ENCODE data around the gene UBD.
A peak's percentile ranks its signal among the peaks of the same experiment; 100 is the strongest.

UBD gene

GRCh38 chr6:29576056-29576455 is 16.5 kb upstream of the UBD start:
- Histone ChIP-seq H3K4me3 (ENCODE audit: low read depth, low read length) (no peak overlapping the region), H3K4me1 (ENCODE audit: control insufficient read depth, insufficient read depth, low read length) (no peaks in the 10 kb centered on the region), H3K36me3 (ENCODE audit: control insufficient read depth in 2 of 2, insufficient read depth in 1 of 2, low read length in 2 of 2) (no peaks in the 10 kb centered on the region), H3K27ac (ENCODE audit: extremely low read depth, low read depth, low read length) (no peak overlapping the region), H3K9me3 (ENCODE audit: control insufficient read depth, insufficient read depth, low read depth, low read length) (no peaks in the 10 kb centered on the region)
- POLR2A ChIA-PET = no interaction called here
- CTCF ChIA-PET = interaction anchor here (1.3 kb wide), 1 partner anchor 13 kb away, joined by 5 read pairs; no protein-coding TSS in a partner anchor
- TF ChIP-seq ZNF10 (tag by site-specific recombination; IDR thresholded peaks at IDR 0.05) = no peak
- no peak for TF ChIP-seq REPIN1 (tag by site-specific recombination; IDR thresholded peaks at IDR 0.05; ENCODE audit: low read depth)
- TF ChIP-seq ZNF670 (tag by site-specific recombination; IDR thresholded peaks at IDR 0.05; ENCODE audit: low read depth) = no peak
- TF ChIP-seq ZNF37A (tag by site-specific recombination; IDR thresholded peaks at IDR 0.05) = no peak
- no peak for TF ChIP-seq ZNF626 (tag by site-specific recombination; IDR thresholded peaks at IDR 0.05)
- TF ChIP-seq KLF8 (tag by site-specific recombination; IDR thresholded peaks at IDR 0.05) = no peak
- TF ChIP-seq PRDM2 (tag by site-specific recombination; IDR thresholded peaks at IDR 0.05; ENCODE audit: borderline replicate concordance) = no peak
- no peak for TF ChIP-seq YY2 (tag by site-specific recombination; IDR thresholded peaks at IDR 0.05)
- TF ChIP-seq ZNF549 (tag by site-specific recombination; IDR thresholded peaks at IDR 0.05) = no peak
- TF ChIP-seq ZNF266 (tag by site-specific recombination; IDR thresholded peaks at IDR 0.05; ENCODE audit: low read depth) = no peak
- no peak for TF ChIP-seq ZBTB10 (tag by site-specific recombination; IDR thresholded peaks at IDR 0.05)
- TF ChIP-seq ZNF132 (tag by site-specific recombination; IDR thresholded peaks at IDR 0.05; ENCODE audit: borderline replicate concordance) = no peak
- TF ChIP-seq KLF16 (tag by site-specific recombination; IDR thresholded peaks at IDR 0.05) = no peak
- no peak for TF ChIP-seq ZNF341 (tag by site-specific recombination; IDR thresholded peaks at IDR 0.05; ENCODE audit: low read depth)
- no peak for TF ChIP-seq GLI2 (tag by site-specific recombination; IDR thresholded peaks at IDR 0.05; ENCODE audit: borderline replicate concordance, low read depth)

- Histone ChIP-seq H3K27ac (ENCODE audit: extremely low read depth, low read depth, low read length) (no peak overlapping the region), H3K4me1 (ENCODE audit: control insufficient read depth, insufficient read depth, low read length) (no peaks in the 10 kb centered on the region), H3K9me3 (ENCODE audit: control insufficient read depth, insufficient read depth, low read depth, low read length) (no peaks in the 10 kb centered on the region), H3K36me3 (ENCODE audit: control insufficient read depth in 2 of 2, insufficient read depth in 1 of 2, low read length in 2 of 2) (no peaks in the 10 kb centered on the region), H3K4me3 (ENCODE audit: low read depth, low read length) (no peak overlapping the region)
- POLR2A ChIA-PET = no interaction called here
- CTCF ChIA-PET = interaction anchor here (0.7 kb wide), 1 partner anchor 24 kb away, joined by 3 read pairs; no protein-coding TSS in a partner anchor
- TF ChIP-seq OVOL3 (tag by site-specific recombination; IDR thresholded peaks at IDR 0.05) (no peak), ZNF513 (tag by site-specific recombination; IDR thresholded peaks at IDR 0.05) (peak; percentile 90)
Measured at GRCh38 chr6:29567991-29568390, 8.5 kb upstream of the UBD start.

Measured in HEK293 (cell line).